Stimulated activated CD4-positive, alpha-beta T cell treated with anti-CD3 and anti-CD28 coated beads, Interleukin-15, amount 100 ng/mL, for 1 hour (primary cell): ENCODE results near the gene INTS1.
A peak's percentile ranks its signal among the peaks of the same experiment; 100 is the strongest.

Experiments used
- DNase-seq, 2 donors: peaks; one replicate each; pipeline ENCODE4 v3.0.0-alpha.2; 2020; ENCODE audit warnings: low read depth in 1 of 2, low spot score in 1 of 2

INTS1 gene

GRCh38 chr7:1490837-1491236 lies 13.4 kb downstream of the INTS1 start:
- no peak for DNase-seq

GRCh38 chr7:1489336-1489735 lies 14.9 kb downstream of the INTS1 start:
- DNase-seq: no peak

GRCh38 chr7:1488016-1488415 lies 16.2 kb downstream of the INTS1 start:
- no peak for DNase-seq

GRCh38 chr7:1487466-1487865 lies 16.7 kb downstream of the INTS1 start:
- DNase-seq: no peak

GRCh38 chr7:1486571-1486970 lies 17.6 kb downstream of the INTS1 start:
- DNase-seq: no peak

GRCh38 chr7:1485156-1485555 lies 19.0 kb downstream of the INTS1 start:
- DNase-seq: no peak

- no peak for DNase-seq
These were observed 19.6 kb downstream of the INTS1 start for GRCh38 chr7:1484569-1484968.

- no peak for DNase-seq
These were observed 20.4 kb downstream of the INTS1 start for GRCh38 chr7:1483536-1484505.

GRCh38 chr7:1483079-1483478 lies 21.1 kb downstream of the INTS1 start:
- no peak for DNase-seq

GRCh38 chr7:1481300-1481699 lies 22.9 kb downstream of the INTS1 start:
- DNase-seq: no peak

GRCh38 chr7:1480670-1481069 lies 23.5 kb downstream of the INTS1 start:
- no peak for DNase-seq

GRCh38 chr7:1479287-1479686 lies 24.9 kb downstream of the INTS1 start:
- no peak for DNase-seq

GRCh38 chr7:1478480-1478879 lies 25.7 kb downstream of the INTS1 start:
- no peak for DNase-seq

- no peak for DNase-seq
These were observed 27.3 kb downstream of the INTS1 start for GRCh38 chr7:1476859-1477258.

GRCh38 chr7:1475991-1476390 lies 28.2 kb downstream of the INTS1 start:
- DNase-seq: no peak

GRCh38 chr7:1475393-1475792 lies 28.8 kb downstream of the INTS1 start:
- no peak for DNase-seq

- DNase-seq: no peak
These were observed 29.5 kb downstream of the INTS1 start for GRCh38 chr7:1474736-1475135.

GRCh38 chr7:1473864-1474512 lies 30.2 kb downstream of the INTS1 start:
- peak; percentile 75 to 79 for DNase-seq

GRCh38 chr7:1470901-1471300 lies 33.3 kb downstream of the INTS1 start:
- no peak for DNase-seq

GRCh38 chr7:1468643-1469298 lies 35.4 kb downstream of the INTS1 start:
- no peak for DNase-seq

GRCh38 chr7:1468203-1468602 lies 36.0 kb downstream of the INTS1 start:
- DNase-seq: no peak
